ENCODE results near the gene PHTF2.
"Not testable (repeated sequence)": the region's sequence is repeated elsewhere in the genome, so short reads cannot be mapped to it uniquely, and the experiment has no call there.

PHTF2 gene

DNA sequence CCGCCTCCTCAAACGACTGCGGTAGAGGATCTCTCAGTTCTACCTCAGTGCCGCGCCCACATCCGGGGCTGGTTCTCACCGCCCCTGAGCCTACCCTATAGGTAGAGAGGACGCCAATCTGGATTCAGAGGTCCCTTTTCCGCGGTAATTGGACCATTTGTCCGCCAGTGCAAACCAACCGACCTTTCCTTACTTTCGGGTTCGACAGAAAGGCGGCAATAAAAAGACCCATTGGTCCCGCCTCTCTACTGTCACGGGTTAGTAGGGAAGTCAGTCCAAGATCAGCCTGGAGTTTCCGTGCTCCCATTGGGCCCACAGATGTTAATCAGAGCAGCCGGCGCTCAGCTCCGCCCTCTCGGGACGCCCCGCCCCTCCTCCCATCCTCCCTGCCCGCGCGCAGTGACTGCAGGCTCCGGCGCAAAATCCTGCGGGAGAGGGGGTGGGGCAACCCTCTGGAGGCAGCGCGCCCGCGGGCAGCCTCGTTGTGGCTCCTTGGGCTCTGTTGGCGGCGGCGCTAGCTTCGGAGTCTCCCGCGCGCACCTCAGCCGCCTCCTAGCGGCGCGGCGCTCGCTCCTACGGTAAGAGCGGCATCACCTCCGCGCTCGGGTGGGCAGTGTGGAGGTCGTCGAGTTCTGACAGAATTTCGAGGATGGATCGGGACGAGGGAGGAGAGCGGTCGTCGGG is at the start of gene PHTF2, which contains the start of gene TMEM60:
TSS of gene PHTF2 (plus strand) at position 380 of the 684 bp plus-strand sequence.
TSS of gene TMEM60 (minus strand) at position 41 of the 684 bp plus-strand sequence. CDS start 4,061 bp downstream, outside the sequence.
- peak; percentile 89 for DNase-seq

GRCh38 chr7:77752016-77752415 is 46.6 kb upstream of the PHTF2 start:
- no peak for DNase-seq

- DNase-seq = no peak
Measured at GRCh38 chr7:77753173-77753572, 45.4 kb upstream of the PHTF2 start.

- DNase-seq = no peak
Measured at GRCh38 chr7:77757589-77757988, 41.0 kb upstream of the PHTF2 start.

- DNase-seq = peak; percentile 28
Measured at GRCh38 chr7:77759294-77759889, 39.2 kb upstream of the PHTF2 start.

GRCh38 chr7:77760809-77761453 is 37.6 kb upstream of the PHTF2 start:
- DNase-seq = no peak

DNA sequence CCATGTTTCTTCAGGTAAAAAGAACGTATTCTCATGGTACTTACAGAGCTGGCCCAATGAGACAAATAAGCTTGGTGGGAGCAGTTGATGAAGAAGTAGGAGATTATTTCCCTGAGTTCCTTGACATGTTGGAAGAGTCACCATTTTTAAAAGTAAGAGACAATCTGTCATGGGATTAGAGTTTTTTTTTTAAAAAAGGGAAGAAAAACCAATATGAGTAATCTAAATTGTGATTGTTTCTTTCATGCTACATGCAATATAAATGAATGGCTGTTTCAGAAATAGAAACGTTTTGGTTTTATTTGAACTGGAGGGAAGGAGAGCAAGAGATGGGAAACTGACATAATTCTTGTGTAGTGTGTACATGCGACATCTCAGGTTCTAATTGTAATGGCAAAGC is 33.1 kb upstream of the PHTF2 start:
- no peak for DNase-seq

GRCh38 chr7:77765906-77766800 is 32.4 kb upstream of the PHTF2 start:
- DNase-seq = no peak

GRCh38 chr7:77766801-77767605 is 31.6 kb upstream of the PHTF2 start:
- DNase-seq = no peak

GRCh38 chr7:77770316-77770715 is 28.3 kb upstream of the PHTF2 start:
- no peak for DNase-seq

DNA sequence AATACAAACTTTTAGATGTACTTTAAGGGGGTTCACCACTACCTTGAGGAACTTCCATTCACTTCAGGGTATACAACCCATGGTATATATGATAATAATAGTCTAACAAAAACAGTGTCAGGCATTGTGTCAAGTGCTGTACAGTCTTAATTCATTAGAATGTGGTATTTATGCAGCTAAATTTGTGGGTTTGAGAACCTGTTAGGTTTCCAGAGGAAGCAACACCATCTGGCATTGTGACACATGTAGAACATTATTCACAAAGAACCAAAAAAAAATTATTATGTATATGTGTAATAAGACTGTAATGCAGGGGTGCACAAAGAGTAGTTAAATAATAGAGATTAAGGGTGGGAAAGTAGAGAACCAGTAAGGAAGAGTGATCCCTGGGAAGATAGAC is 26.7 kb upstream of the PHTF2 start:
- DNase-seq = no peak

- no peak for DNase-seq
Measured at GRCh38 chr7:77778535-77778934, 20.0 kb upstream of the PHTF2 start.

- DNase-seq = no peak
Measured at GRCh38 chr7:77782383-77782782, 16.2 kb upstream of the PHTF2 start.

GRCh38 chr7:77783111-77783510 is 15.5 kb upstream of the PHTF2 start:
- DNase-seq = no peak

DNA sequence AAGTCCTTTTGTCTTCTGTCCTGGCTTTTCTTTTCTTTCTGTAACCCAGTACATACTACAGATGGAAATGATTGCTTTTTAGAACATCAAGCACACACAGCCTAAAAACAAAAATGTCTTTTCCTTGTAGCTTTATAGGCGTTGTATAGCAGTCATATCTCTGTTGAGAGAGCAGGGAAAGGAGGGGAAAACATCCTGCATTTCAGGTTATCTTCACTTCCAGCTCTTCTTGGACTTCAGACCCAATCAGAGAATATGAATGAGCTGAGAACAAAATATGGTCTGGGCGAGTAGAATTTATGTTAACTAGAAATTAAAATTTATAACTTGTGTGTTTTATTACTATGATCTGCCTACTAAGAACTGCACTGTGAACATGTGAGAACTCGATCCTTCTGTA is 15.0 kb upstream of the PHTF2 start:
- no peak for DNase-seq

DNA sequence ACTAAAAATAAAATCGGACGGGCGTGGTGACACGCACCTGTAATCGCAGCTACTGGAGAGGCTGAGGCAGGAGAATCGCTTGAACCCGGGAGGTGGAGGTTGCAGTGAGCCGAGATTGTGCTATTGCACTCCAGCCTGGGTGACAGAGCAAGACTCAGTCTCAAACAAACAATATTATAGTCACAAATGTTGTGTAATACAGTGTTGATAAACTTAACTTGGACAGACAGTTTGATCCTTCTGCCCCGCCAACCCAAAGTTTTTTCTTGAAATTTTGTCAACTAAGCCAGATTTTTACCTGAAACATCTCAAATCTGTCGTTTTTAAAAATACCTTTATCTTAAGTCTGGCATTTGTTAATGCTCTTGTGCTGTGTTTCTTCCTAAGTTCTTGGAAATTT is 14.1 kb upstream of the PHTF2 start:
- not testable (repeated sequence) for DNase-seq

GRCh38 chr7:77786018-77786417 is 12.6 kb upstream of the PHTF2 start:
- DNase-seq = no peak

DNA sequence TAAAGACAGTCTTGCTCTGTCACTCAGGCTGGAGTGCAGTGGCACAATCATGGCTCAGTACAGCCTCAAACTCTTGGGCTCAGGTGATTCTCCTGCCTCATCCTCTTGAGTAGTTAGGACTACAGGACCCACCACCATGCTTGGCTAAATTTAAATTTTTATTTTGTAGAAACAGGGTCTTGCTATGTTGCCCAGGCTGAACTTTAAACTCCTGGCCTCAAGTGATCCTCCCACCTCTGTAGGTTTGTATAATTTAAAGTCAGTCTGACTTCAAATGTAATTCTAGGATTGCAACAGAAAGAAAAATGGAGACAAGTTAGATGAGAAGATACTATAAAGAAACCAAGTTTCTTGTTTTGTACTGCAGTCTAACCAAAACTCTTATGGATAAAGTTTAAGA is 11.8 kb upstream of the PHTF2 start:
- DNase-seq = no peak

DNA sequence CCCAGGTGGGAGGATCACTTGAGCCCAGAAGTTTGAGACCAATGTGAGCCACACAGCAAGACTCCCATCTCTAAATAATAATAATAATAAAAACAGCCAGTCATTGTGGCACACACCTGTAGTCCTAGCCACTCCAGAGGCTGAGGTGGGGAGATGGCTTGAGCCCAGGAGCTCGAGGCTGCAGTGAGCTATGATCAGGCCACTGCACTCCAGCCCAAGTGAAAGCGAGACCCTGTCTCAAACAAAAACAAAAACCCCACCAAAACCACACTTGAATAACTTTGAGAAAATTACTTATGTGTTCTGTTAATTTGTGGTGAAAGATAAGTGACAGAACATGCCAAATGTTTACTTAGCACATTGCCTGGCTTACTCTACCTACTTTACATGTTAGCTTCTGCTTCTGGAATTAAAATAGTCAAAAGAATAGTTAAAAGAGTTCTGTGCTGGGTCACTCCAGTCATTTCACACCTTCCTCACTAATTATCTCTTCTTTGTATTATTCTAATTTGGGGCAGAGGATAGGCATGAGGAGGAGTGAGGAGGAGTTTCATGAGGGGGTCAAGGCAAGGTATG is 10.2 kb upstream of the PHTF2 start:
- DNase-seq = no peak

GRCh38 chr7:77791336-77791735 is 7.2 kb upstream of the PHTF2 start:
- no peak for DNase-seq

- DNase-seq = no peak
Measured at GRCh38 chr7:77791956-77792355, 6.6 kb upstream of the PHTF2 start.

DNA sequence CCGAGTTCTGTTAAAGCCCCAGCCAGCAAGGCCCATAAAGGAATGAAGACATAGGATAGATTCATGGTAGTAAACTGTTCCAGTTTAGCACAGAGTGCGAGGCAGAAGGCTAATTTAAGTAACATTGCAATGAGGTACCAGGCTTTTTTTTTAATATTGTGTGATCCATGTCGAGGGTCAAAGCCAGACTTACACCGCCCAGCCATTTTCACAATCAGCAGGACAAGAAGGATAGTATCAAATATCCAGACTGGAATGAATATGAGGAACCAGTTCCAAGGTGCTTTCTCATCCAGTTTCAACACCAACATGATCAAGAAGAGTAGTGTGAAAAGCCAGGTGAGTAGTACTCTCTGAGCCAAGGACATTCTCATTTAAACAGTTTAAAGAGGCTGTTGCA is 4.6 kb upstream of the PHTF2 start:
- no peak for DNase-seq

Measured in activated T-cell treated with anti-CD3 and anti-CD28 coated beads, Interleukin-2, amount 50 U/mL, for 1 hour (primary cell).